Pancreas (tissue), 10 donors: ENCODE measurements around the gene VILL. TPM values are rescaled to one million over a fixed set of nuclear protein-coding genes. Genes with fewer than 3 reads are reported as not detected.

Source experiments
- ATAC-seq, 4 donors: fragments of 200-7000 bp; cut with Tn5 transposase; one replicate each; pipeline versions ENCODE4 v1.8.0 to v1.9.1; 2020; ENCODE audit warnings: mild to moderate bottlenecking in 4 of 4, moderate library complexity in 4 of 4
- DNase-seq, 6 donors: peaks; one replicate each; pipeline ENCODE4 v3.0.0-alpha.2; 2020
- FAIRE-seq: peaks from 2 replicates; lab custom pipeline; 2012; peaks lifted over from hg19 to GRCh38; lab: Jason Lieb, UNC
- H3K27ac ChIP-seq, 4 donors: fragments of 200-600 bp; sonication (generic); 1 replicate in 3 of 4; 2 replicates in 1 of 4; pipeline versions ENCODE4 v1.5.0 to v1.8.0; 2020
- H3K27me3 ChIP-seq, 4 donors: fragments of 200-600 bp; one replicate each; pipeline ENCODE4 v1.8.0; 2021
- H3K36me3 ChIP-seq, 3 donors: fragments of 200-600 bp; sonication (generic) in 1 of 3; one replicate each; pipeline versions ENCODE4 v1.5.0 to v1.8.0; 2020 to 2021
- H3K4me1 ChIP-seq, 3 donors: fragments of 200-600 bp; one replicate each; pipeline ENCODE4 v1.8.0; 2021
- H3K4me3 ChIP-seq, 4 donors: fragments of 200-600 bp; sonication (generic) in 2 of 4; one replicate each; pipeline versions ENCODE4 v1.5.0 to v1.8.0; 2020 to 2021
- H3K9me3 ChIP-seq, 4 donors: fragments of 200-600 bp; one replicate each; pipeline ENCODE4 v1.8.0; 2021
- CTCF ChIP-seq, 4 donors: fragments of 200-600 bp; sonication (generic) in 3 of 4; IDR thresholded peaks; one replicate each; pipeline versions ENCODE4 v1.5.0 to v1.8.0; 2021; ENCODE audit warnings: antibody characterized with exemption in 4 of 4
- WGBS, 2 donors: extraction: QIAGEN DNeasy Blood & Tissue Kit; methylation state at CpG; one replicate each; pipeline ENCODE4 v1.1.7; 2013; 5-methylcytosine and 5-hydroxymethylcytosine counted together
- intact Hi-C, 3 donors: fragments of 100-400 bp; cut with DNase I; formaldehyde crosslinking; loops; one replicate each; pipeline versions ENCODE4 v1.11.1 to v1.14.2; 2022
- polyA plus RNA-seq, 2 donors: library from polyadenylated mRNA; stranded (reverse); fragments of 200-250 nt; gene quantifications; one replicate each; pipeline ENCODE4 v1.2.3, GENCODE V29; 2013
- total RNA-seq, 6 donors: library from RNA; stranded (reverse); fragmentation: NEBNext Ultra II Directional in 4 of 6; extraction: Animal tissue kit (Norgen Biotek cat#: 25700) in 4 of 6; gene quantifications; one replicate each; pipeline versions ENCODE4 v1.2.1 to v1.2.4, GENCODE V29; 2021 to 2023
- donor health status: healthy with polysubstance abuse.
- donor health status: DM: no; HTN: no; CAD: no; lungs with moderate emphysema.
- donor health status: DM: no; HTN: no; CAD: no.
- donor health status: control.
- donor health status: control.
- donor health status: Bipolar disorder and iron deficiency.
- donor health status: DM: yes; HTN: yes; CAD: no.
- donor health status: DM: no; HTN: no; CAD: no.
- donor health status: DM: no; HTN: no; CAD: no.
- donor health status: DM: yes; HTN: yes; CAD: no.

VILL gene
- total RNA-seq (1 to 10 TPM; 1.2 to 6.6 (median 2.7) TPM), polyA plus RNA-seq (1 to 10 TPM; 5.1 to 7.0 TPM)

GRCh38 chr3:37990527-37990926, at the start of gene VILL:
VILL (plus strand) TSS chr3:37990786; CDS start chr3:37993673, 2,887 bp downstream.
- ATAC-seq (peak in 1 of 4 donors; percentile 6), DNase-seq (peak in 4 of 6 donors; percentile 43 to 74 (median 61)), FAIRE-seq (no peak)
- Histone ChIP-seq H3K27ac (no peak within 1 kb of the TSS), H3K36me3 (no peaks in the 10 kb centered on the region), H3K4me1 (peaks cover 18 to 27% (median 24%) of the 10 kb centered on the region in 3 donors), H3K9me3 (no peaks in the 10 kb centered on the region), H3K27me3 (no peaks in the 10 kb centered on the region), H3K4me3 (no peak within 1 kb of the TSS)
- TF ChIP-seq CTCF (IDR thresholded peaks at IDR 0.05) = no peak
- WGBS, 2 donors = 71 to 80% methylated on average over 10 of the region's 10 CpGs
- intact Hi-C loops = no loop called here

GRCh38 chr3:37941608-37942508, 48.7 kb upstream of the VILL start:
- no peak for FAIRE-seq

GRCh38 chr3:37942646-37943045, 47.9 kb upstream of the VILL start:
- DNase-seq = no peak
- Histone ChIP-seq H3K27ac (no peak overlapping the region), H3K4me1 (peaks cover 12 to 28% (median 26%) of the 10 kb centered on the region in 3 donors), H3K9me3 (no peaks in the 10 kb centered on the region), H3K4me3 (no peak overlapping the region), H3K27me3 (no peaks in the 10 kb centered on the region), H3K36me3 (no peaks in the 10 kb centered on the region)
- TF ChIP-seq CTCF (IDR thresholded peaks at IDR 0.05) = no peak
- 68 to 72% methylated on average over 2 of the region's 2 CpGs for WGBS, 2 donors
- intact Hi-C loops = no loop called here
- no peak for FAIRE-seq
- ATAC-seq = peak in 1 of 4 donors; percentile 15

More at GRCh38 chr3:37941608-37942508, 48.7 kb upstream of the VILL start:
- no peaks in the 10 kb centered on the region for H3K27me3 ChIP-seq
- H3K9me3 ChIP-seq = no peaks in the 10 kb centered on the region
- H3K4me3 ChIP-seq = no peak overlapping the region
- 82% methylated on average over 12 of the region's 12 CpGs for WGBS, 2 donors
- DNase-seq (no peak), ATAC-seq (no peak)
- no peaks in the 10 kb centered on the region for H3K36me3 ChIP-seq
- peaks cover 12 to 31% (median 26%) of the 10 kb centered on the region in 3 donors for H3K4me1 ChIP-seq
- no peak for TF ChIP-seq CTCF (IDR thresholded peaks at IDR 0.05)
- intact Hi-C loops = no loop called here
- no peak overlapping the region for H3K27ac ChIP-seq

- no peak for DNase-seq
- WGBS, 2 donors = 77 to 85% methylated on average over 4 of the region's 4 CpGs
- FAIRE-seq = no peak
- Histone ChIP-seq H3K4me3 (no peak overlapping the region), H3K27ac (no peak overlapping the region), H3K9me3 (no peaks in the 10 kb centered on the region), H3K36me3 (no peaks in the 10 kb centered on the region), H3K27me3 (no peaks in the 10 kb centered on the region), H3K4me1 (peaks cover 12 to 26% (median 26%) of the 10 kb centered on the region in 3 donors)
- intact Hi-C loops = no loop called here
- no peak for ATAC-seq
- no peak for TF ChIP-seq CTCF (IDR thresholded peaks at IDR 0.05)
Observed at GRCh38 chr3:37943126-37943525, 47.5 kb upstream of the VILL start.
